Skeletal muscle satellite cell (primary cell): ENCODE results near the gene FER1L5.
"Not testable (repeated sequence)": the region's sequence is repeated elsewhere in the genome, so short reads cannot be mapped to it uniquely, and the experiment has no call there.

Experiments
- H3K27me3 ChIP-seq: 2 replicates; pipeline ENCODE4 v1.7.0; 2013; ENCODE audit warnings: low read length; ENCODE audit not compliant: control insufficient read depth, insufficient read depth
- H3K36me3 ChIP-seq: 2 replicates; pipeline ENCODE4 v1.7.0; 2013; ENCODE audit warnings: mild to moderate bottlenecking, control low read depth, low read length; ENCODE audit not compliant: insufficient read depth
- H3K4me1 ChIP-seq: 2 replicates; pipeline ENCODE4 v1.7.0; 2013; ENCODE audit warnings: low read length; ENCODE audit not compliant: control insufficient read depth, insufficient read depth
- H3K4me2 ChIP-seq: 2 replicates; pipeline ENCODE4 v1.7.0; 2013; ENCODE audit warnings: mild to moderate bottlenecking, low read length
- H3K4me3 ChIP-seq: 2 replicates; pipeline ENCODE4 v1.7.0; 2013; ENCODE audit warnings: low read length
- H3K9ac ChIP-seq: 2 replicates; pipeline ENCODE4 v1.7.0; 2013; ENCODE audit warnings: mild to moderate bottlenecking, low read depth, low read length, moderate library complexity
- H3K9me3 ChIP-seq: replicated peaks from 2 replicates; pipeline ENCODE4 v1.7.0; 2013; ENCODE audit warnings: mild to moderate bottlenecking, control low read depth, low read length

The FER1L5 gene

DNA sequence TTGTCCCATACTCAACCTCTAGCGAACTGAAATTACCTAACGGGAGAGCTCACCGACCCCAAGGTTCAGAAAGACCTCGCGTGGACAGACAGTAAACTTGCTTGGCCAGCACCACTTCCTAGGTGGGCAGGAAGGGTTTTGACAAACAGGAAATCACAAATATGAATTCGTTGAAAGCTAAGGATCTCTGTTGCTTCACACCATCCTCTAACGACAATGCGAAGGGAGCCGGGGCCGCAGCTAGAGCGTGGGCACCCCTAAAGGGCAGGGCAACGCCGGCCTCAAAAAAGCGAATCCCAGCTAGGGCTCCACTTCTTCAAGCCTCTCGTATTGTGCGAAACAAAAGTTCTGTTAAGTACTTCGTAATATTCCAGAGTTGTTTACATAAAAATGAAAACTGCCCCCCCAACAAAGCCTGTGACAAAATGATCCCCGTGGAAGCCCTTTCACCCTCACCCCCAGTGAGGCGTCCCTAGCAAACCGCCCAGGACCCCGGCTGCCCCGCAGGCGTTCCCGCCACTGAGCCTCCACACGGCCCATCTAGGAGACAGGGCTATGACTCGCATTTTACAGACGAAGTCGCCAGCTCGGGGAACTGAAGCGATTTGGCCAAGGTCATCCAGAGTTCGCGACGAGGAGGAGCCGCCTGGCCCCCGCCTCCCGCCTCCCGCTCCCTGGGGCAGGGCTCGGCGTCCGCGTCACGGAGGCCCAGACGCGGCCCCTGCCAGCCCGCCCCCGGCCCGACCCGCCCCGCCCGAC lies 5.0 kb upstream of the FER1L5 start:
- Histone ChIP-seq H3K4me2 (peak overlapping the region; percentile 86), H3K27me3 (no peaks in the 10 kb centered on the region), H3K36me3 (peaks cover 12% of the 10 kb centered on the region), H3K4me3 (peak overlapping the region; percentile 91), H3K9me3 (no peaks in the 10 kb centered on the region), H3K4me1 (peaks cover 17% of the 10 kb centered on the region), H3K9ac (peak overlapping the region; percentile 94)

DNA sequence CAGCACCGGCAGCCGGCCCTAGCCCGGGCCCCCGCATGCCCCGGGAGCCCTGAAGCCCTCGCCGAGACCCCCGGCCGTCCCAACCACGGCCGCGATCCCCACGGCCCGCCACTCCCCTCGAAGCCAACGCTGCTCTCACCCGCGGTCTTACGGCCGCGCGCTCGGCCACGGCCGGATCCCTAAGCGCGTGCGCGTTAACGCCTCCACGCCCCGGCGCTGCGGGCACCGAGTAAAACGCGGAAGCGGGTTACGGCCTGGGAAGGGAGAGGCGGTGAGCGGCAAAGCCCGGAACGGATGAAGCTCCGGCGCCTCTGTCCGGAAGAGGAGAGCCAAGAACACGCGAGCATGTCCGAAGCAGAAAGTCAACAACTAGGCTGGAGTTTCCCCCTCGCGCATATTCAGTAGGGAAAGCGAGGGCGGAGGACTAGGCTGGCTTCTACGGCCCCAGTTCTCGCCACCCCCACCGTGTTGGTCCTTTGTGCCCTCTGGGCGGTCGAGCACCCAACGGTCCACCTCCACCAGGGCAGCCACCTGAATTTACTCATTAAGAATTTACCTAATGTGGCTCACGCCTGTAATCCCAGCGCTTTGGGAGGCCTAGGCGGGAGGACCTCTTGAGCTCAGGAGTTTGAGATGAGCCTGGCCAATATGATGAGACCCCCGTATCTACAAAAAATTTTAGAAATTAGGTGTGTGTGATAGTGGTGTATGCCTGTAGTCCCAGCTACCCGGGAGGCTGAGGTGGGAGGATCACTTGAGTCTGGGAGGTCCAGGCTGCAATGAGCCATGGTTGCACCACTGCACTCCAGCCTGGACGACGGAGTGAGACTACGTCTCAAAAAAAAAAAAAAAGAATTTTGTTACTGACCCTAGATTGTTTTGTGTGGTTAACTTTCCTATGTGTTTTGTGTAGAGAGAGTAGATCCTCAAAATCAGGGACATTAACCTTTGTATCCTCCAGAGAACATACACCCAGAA lies 4.1 kb upstream of the FER1L5 start, which contains the start of gene KANSL3:
KANSL3 (minus strand) TSS at position 169 of the 978 bp plus-strand sequence. CDS start 1,177 bp downstream, outside the sequence.
- H3K4me1 ChIP-seq, result peaks cover 16% of the 10 kb centered on the region
- no peaks in the 10 kb centered on the region for H3K27me3 ChIP-seq
- peak within 1 kb of the TSS; percentile 95 for H3K4me2 ChIP-seq
- H3K36me3 ChIP-seq, result peaks cover 12% of the 10 kb centered on the region
- peak within 1 kb of the TSS; percentile 94 for H3K9ac ChIP-seq
- peak within 1 kb of the TSS; percentile 91 for H3K4me3 ChIP-seq
- no peaks in the 10 kb centered on the region for H3K9me3 ChIP-seq

DNA sequence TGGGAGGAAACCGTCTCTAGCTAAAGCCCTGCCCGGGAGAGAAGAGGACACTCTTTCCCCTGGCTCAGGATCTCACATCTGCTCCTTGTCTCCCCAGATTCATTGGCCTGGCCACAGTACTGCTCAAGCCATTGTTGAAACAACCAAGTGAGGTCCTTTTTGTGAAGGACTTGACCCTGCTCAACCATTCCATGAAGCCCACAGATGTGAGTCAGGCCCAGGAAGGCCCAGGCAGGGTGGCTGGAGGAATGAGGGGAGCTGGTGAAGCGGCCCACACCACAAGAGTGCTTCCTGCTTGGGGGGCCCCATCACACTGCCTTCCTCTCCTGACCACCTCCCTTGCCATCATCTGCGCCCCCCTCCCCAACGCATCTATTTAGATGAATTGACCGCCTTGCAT lies 5.1 kb downstream of the FER1L5 start:
- no peak overlapping the region for H3K9ac ChIP-seq
- no peak overlapping the region for H3K4me3 ChIP-seq
- H3K36me3 ChIP-seq, result no peaks in the 10 kb centered on the region
- H3K4me2 ChIP-seq, result no peak overlapping the region
- peaks cover 19% of the 10 kb centered on the region for H3K27me3 ChIP-seq
- H3K9me3 ChIP-seq, result no peaks in the 10 kb centered on the region
- no peaks in the 10 kb centered on the region for H3K4me1 ChIP-seq

DNA sequence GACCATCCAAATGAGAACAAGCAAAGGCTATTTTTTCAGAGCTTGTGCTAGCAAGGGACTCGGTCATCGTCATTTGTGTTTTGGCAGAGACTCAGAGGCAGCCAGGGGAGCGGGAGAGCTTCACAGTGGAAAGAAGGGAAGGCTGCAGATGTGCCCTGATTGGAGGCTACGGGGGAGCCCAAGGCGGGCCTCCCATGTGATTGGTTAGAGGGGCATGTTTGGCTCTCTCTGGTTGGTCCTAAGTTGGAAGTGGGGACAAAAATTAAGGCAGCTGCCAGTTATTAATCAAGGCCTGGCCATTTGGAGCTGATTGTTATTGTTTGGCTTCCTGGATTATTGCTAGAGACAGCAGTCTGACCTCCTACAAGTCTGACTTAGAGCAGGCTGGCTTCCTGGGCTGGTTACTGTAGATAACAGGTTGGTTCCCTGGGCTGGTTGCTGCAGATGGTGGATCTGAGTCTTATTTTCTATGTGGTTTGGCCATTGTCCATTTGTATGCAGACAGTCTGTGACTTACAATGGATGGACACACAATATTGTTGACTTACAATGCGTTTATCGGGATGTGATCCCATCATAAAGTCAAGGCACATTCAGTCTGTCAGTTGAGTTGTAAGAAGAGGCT lies 5.9 kb downstream of the FER1L5 start:
- peaks cover 26% of the 10 kb centered on the region for H3K27me3 ChIP-seq
- H3K4me3 ChIP-seq, result no peak overlapping the region
- H3K4me2 ChIP-seq, result no peak overlapping the region
- H3K9me3 ChIP-seq, result no peaks in the 10 kb centered on the region
- H3K36me3 ChIP-seq, result no peaks in the 10 kb centered on the region
- H3K9ac ChIP-seq, result no peak overlapping the region
- no peaks in the 10 kb centered on the region for H3K4me1 ChIP-seq

DNA sequence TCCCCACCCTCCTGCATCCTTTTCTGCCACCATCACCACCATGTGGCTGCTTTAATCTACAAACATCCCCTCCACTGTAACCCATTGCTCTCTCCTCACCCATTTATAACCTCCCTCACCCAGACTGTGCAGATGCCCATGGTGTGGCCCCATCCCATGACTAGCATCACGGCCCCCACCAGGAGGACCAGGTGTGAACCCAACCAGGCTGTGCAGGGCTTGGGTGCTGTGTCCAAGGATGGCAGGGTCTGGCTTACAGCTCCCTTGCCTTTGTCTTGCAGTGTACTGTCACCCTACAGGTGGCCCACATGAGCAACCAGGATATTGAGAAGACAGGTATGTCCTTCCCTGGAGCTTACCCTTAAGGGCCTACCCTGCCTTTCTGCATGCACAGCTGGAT lies 6.8 kb downstream of the FER1L5 start:
- H3K4me1 ChIP-seq, result no peaks in the 10 kb centered on the region
- no peaks in the 10 kb centered on the region for H3K36me3 ChIP-seq
- H3K9me3 ChIP-seq, result no peaks in the 10 kb centered on the region
- H3K27me3 ChIP-seq, result peaks cover 29% of the 10 kb centered on the region
- H3K9ac ChIP-seq, result no peak overlapping the region
- no peak overlapping the region for H3K4me3 ChIP-seq
- no peak overlapping the region for H3K4me2 ChIP-seq

DNA sequence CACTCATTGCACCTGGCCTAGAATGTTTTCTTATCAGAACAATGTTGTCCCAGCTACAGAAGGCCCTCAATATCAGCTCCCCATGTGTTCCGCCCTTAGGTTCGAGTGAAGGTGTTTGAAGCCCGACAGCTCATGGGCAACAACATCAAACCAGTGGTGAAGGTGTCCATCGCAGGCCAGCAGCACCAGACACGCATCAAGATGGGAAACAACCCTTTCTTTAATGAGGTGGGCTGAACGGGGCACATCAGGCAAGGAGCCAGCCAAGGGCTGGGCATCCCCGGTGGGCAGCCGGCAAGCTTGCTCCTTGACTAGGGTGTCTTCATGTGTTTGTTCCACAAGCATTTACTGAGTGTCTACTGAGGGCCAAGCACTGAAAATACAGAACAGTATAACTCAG lies 9.2 kb downstream of the FER1L5 start:
- H3K4me1 ChIP-seq, result no peaks in the 10 kb centered on the region
- H3K9me3 ChIP-seq, result no peaks in the 10 kb centered on the region
- H3K36me3 ChIP-seq, result no peaks in the 10 kb centered on the region
- no peak overlapping the region for H3K4me3 ChIP-seq
- no peak overlapping the region for H3K4me2 ChIP-seq
- no peak overlapping the region for H3K9ac ChIP-seq
- peaks cover 32% of the 10 kb centered on the region for H3K27me3 ChIP-seq

DNA sequence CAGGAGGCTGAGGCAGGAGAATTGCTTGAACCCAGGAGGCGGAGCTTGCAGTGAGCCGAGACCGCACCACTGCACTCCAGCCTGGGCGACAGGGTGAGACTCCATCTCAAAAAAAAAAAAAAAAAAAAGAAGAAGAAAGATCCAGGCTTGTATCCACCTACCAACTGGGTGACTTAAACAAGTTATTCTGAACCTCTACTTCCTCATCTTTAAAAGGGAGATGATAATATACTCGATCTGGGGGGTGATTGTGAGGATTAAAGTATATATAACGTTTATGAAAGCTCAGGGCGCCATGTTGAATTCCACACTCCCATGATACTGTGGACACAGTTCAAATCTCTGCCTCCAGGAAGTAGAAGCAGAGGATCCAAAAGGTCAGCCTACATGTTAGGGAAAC lies 12.2 kb downstream of the FER1L5 start:
- H3K27me3 ChIP-seq, result peaks cover 38% of the 10 kb centered on the region
- H3K9ac ChIP-seq, H3K4me3 ChIP-seq, H3K4me1 ChIP-seq, H3K36me3 ChIP-seq, H3K4me2 ChIP-seq, H3K9me3 ChIP-seq: not testable (repeated sequence)

DNA sequence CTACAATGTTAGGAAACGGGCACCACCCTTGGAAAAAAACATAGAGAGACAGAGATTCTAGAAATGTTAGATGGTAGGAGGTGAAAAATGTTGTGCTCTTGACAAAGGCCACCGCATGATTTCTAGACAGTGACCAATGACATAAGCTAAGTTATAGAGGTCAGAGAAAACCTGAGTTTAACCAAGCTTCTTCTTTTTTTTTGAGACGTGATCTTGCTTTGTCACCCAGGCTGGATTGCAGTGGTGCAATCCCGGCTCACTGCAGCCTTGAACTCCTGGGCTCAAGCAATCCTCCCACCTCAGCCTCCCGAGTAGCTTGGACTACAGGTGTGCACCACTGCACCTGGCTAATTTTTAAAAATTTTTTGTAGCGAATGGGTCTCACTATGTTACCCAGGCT lies 13.0 kb downstream of the FER1L5 start:
- Histone ChIP-seq H3K36me3 (no peaks in the 10 kb centered on the region), H3K9me3 (no peaks in the 10 kb centered on the region), H3K4me2 (no peak overlapping the region)

DNA sequence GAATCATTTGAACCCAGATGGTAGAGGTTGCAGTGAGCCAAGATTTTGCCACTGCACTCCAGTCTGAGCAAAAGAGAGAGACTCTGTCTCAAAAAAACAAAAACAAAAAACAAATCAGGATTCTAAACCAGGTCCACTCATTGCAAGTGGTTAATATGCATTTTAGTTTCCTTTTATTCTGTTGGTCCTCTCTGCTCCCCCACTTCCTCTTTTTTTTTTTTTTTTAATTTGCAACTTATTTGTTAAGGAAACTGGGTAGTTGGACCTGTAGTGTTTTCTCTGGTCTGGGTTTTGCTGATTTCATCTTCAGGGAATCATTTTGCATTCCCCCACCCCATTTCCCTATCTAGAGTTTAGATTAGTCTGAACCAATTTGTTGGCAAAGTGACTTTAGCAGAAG lies 14.0 kb downstream of the FER1L5 start:
- no peaks in the 10 kb centered on the region for H3K36me3 ChIP-seq
- no peaks in the 10 kb centered on the region for H3K4me1 ChIP-seq
- H3K9ac ChIP-seq, result no peak overlapping the region
- H3K9me3 ChIP-seq, result no peaks in the 10 kb centered on the region
- no peak overlapping the region for H3K4me3 ChIP-seq
- H3K4me2 ChIP-seq, result no peak overlapping the region
- peaks cover 29% of the 10 kb centered on the region for H3K27me3 ChIP-seq

More for the DNA sequence above, 13.0 kb downstream of the FER1L5 start:
- no peak overlapping the region for H3K9ac ChIP-seq
- no peak overlapping the region for H3K4me3 ChIP-seq
- H3K27me3 ChIP-seq, result peaks cover 34% of the 10 kb centered on the region
- no peaks in the 10 kb centered on the region for H3K4me1 ChIP-seq

DNA sequence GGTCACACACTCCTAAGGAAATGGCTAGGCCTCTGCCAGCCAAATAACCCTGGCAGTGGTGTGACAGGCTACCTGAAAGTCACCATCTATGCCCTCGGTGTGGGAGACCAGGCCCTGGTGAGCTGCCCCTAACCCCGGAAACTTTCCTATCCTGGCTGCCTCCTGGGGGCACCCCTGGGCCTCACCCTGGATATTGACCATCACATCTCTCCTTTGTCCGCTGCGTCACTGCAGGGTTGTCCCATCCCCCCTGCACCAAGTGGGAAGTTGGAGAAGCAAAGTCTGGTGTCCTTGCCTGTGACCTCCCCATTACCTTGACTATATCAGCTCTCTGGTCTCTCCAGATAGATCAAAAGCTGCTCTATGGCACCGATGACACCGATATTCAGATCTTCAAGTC lies 18.8 kb downstream of the FER1L5 start:
- Histone ChIP-seq H3K4me3 (no peak overlapping the region), H3K36me3 (no peaks in the 10 kb centered on the region), H3K4me2 (no peak overlapping the region), H3K9ac (no peak overlapping the region), H3K27me3 (peaks cover 6% of the 10 kb centered on the region), H3K9me3 (no peaks in the 10 kb centered on the region), H3K4me1 (peaks cover 16% of the 10 kb centered on the region)

DNA sequence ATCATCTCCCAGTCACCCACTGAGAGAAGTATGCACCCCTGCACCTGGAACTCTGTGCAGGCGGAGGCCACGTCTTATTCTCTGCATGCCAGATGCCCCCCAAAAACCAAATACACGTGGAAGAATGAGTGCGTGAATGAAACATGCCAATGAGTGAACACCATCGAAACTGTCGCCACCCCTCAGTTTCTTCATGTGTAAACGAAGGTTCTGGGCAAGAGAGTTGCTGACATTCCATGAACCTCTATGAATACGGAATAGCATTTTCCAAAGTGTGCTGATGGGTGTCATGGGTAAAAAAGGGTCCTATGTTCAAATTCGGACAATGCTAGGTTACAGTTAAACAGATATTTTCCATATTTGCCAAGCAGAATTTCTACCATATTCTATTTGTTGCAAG lies 19.8 kb downstream of the FER1L5 start:
- peaks cover 16% of the 10 kb centered on the region for H3K4me1 ChIP-seq
- no peak overlapping the region for H3K4me2 ChIP-seq
- peaks cover 4% of the 10 kb centered on the region for H3K27me3 ChIP-seq
- no peak overlapping the region for H3K9ac ChIP-seq
- no peaks in the 10 kb centered on the region for H3K36me3 ChIP-seq
- no peak overlapping the region for H3K4me3 ChIP-seq
- H3K9me3 ChIP-seq, result no peaks in the 10 kb centered on the region
